HG03520 (cell line): ENCODE measurements around the gene STS.
"Not testable (repeated sequence)": the region's sequence is repeated elsewhere in the genome, so short reads cannot be mapped to it uniquely, and the experiment has no call there.

Experiments
- ATAC-seq: cut with Tn5 transposase; IDR thresholded peaks from one replicate; pipeline ENCODE4 v1.9.1; 2021; ENCODE audit warnings: mild to moderate bottlenecking, moderate library complexity; ENCODE audit not compliant: unreplicated experiment

Gene STS

GRCh38 chrX:7170898-7171297 lies 23.4 kb downstream of the STS start:
- ATAC-seq: peak; percentile 48

DNA sequence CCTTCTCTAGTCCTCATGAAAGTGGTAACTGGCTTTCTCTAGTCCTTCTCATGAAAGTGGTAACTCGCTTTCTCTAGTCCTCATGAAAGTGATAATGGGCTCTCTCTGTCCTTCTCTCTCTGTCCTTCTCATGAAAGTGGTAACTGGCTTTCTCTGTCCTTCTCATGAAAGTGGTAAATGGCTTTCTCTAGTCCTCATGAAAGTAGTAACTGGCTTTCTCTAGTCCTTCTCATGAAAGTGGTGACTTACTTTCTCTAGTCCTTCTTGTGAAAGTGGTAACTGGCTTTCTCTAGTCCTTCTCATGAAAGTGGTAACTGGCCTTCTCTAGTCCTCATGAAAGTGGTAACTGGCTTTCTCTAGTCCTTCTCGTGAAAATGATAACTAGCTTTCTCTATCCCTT lies 31.3 kb downstream of the STS start:
- not testable (repeated sequence) for ATAC-seq

DNA sequence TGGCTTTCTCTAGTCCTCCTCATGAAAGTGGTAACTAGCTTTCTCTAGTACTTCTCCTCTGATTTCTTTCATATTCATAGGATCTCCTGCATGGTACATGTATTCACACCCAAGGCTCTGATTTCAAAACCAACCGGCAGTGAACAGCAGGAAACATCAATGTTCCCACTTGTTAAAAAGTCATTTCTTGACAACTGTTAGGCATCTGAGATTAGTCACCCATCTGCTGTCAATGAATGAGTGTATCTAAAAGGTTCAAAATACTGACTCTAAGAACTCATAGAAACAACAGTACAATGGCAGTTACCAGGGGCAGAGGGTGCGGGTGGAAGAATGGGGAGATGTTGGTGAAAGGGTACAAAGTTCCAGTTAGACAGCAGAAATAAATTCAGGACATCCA lies 31.9 kb downstream of the STS start:
- ATAC-seq: no peak

DNA sequence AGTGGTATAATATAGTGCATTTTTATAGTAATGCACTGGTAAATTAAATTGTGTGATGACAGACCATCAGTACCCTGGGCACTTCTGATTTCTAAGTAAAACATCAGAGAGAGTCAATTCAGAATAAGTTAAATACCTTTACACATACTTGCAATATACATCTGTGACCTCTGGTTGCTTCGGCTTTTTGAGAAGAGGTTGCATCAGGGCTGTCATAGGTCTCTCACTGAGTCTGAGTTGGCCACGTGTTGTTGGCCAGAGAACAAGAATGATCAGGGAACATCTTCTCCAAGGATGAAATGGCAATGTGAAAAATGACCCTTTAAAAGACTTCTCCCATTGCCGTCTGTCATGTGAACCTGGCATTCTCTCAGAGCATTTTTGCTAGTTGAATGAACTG lies 37.3 kb downstream of the STS start:
- ATAC-seq: no peak

DNA sequence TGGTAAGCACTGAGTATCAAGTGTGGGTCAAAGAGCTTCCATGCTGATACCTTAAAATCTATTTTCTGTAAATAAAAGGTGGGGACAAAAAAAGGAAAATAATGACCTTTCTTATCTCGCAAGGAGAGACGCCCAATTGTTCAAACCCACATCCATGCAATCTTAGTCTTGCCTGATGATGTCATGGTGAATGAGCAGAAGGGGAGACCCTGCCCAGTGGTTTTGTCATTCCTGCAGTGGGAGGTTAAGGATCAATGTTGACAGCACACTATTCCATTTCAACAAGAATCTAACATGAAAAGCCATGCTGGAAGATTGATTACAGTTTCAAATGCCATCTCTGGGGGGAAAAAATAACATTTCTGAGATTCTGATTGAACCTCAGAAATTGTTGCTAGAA lies 41.2 kb downstream of the STS start:
- no peak for ATAC-seq

- ATAC-seq: no peak
Measured at GRCh38 chrX:7190157-7190556, 42.6 kb downstream of the STS start.

- ATAC-seq: no peak
Measured at GRCh38 chrX:7191681-7192110, 44.2 kb downstream of the STS start.

GRCh38 chrX:7192871-7193270 lies 45.4 kb downstream of the STS start:
- no peak for ATAC-seq

GRCh38 chrX:7194606-7195005 lies 47.1 kb downstream of the STS start:
- no peak for ATAC-seq
